HCT116 (cell line): ENCODE results near the gene GABARAPL1.

Experiments
- CTCF ChIP-seq, 3 experiments: fragments of 200-600 bp in 1 of 3; sonication (generic) in 1 of 3; IDR thresholded peaks in 2 of 3; conservative IDR thresholded peaks in 1 of 3; 2 replicates each; pipeline ENCODE4 v1.5.1; 2012 to 2017; ENCODE audit warnings: low read depth in 2 of 3, low read length in 2 of 3, antibody characterized with exemption in 1 of 3, borderline replicate concordance in 1 of 3, control low read depth in 1 of 3, mild to moderate bottlenecking in 1 of 3, mixed read lengths in 1 of 3, mixed run types in 1 of 3, moderate library complexity in 1 of 3; ENCODE audit not compliant: insufficient read depth in 1 of 3
- EZH2 ChIP-seq: fragments of 200-600 bp; sonication (generic); IDR thresholded peaks from 2 replicates; pipeline ENCODE4 v1.6.1; 2017; ENCODE audit warnings: antibody characterized with exemption, mixed run types
- EZH2phosphoT487 ChIP-seq: fragments of 200-600 bp; IDR thresholded peaks from 2 replicates; pipeline ENCODE4 v1.6.1; 2018; ENCODE audit warnings: antibody characterized with exemption, borderline replicate concordance
- POLR2A ChIP-seq: IDR thresholded peaks from 2 replicates; pipeline ENCODE4 v1.7.0; 2011; ENCODE audit warnings: borderline replicate concordance; ENCODE audit not compliant: insufficient read depth, insufficient read length; ENCODE audit errors: extremely low read depth
- REST ChIP-seq: IDR thresholded peaks from 2 replicates; pipeline ENCODE4 v1.6.1; 2012; ENCODE audit warnings: low read depth
- ZBTB33 ChIP-seq: IDR thresholded peaks from 2 replicates; pipeline ENCODE4 v1.6.1; 2011; ENCODE audit warnings: mild to moderate bottlenecking, low read length, moderate library complexity; ENCODE audit not compliant: insufficient replicate concordance; ENCODE audit errors: extremely low read depth

- no peak for TF ChIP-seq CTCF (IDR thresholded peaks at IDR 0.05 in 2 of 3, conservative IDR thresholded peaks at IDR 0.05 in 1 of 3; ENCODE audit: borderline replicate concordance in 1 of 3, insufficient read depth in 1 of 3, low read depth in 2 of 3, low read length in 2 of 3)
- TF ChIP-seq EZH2 = no peak
- TF ChIP-seq ZBTB33 = no peak
- TF ChIP-seq EZH2phosphoT487 = no peak
- no peak for TF ChIP-seq REST
- no peak for TF ChIP-seq POLR2A
These were observed 48.2 kb downstream of the GABARAPL1 start for GRCh38 chr12:10260927-10261326.
